GM12873 (cell line): ENCODE measurements around the gene CALM3.

Experiments
- CTCF ChIP-seq: IDR thresholded peaks from 2 replicates; pipeline ENCODE4 v1.5.1; 2012; ENCODE audit warnings: low read depth, mild to moderate bottlenecking, moderate library complexity, low read length, control low read depth; ENCODE audit not compliant: insufficient read depth; ENCODE audit errors: missing control alignments

Gene CALM3

DNA sequence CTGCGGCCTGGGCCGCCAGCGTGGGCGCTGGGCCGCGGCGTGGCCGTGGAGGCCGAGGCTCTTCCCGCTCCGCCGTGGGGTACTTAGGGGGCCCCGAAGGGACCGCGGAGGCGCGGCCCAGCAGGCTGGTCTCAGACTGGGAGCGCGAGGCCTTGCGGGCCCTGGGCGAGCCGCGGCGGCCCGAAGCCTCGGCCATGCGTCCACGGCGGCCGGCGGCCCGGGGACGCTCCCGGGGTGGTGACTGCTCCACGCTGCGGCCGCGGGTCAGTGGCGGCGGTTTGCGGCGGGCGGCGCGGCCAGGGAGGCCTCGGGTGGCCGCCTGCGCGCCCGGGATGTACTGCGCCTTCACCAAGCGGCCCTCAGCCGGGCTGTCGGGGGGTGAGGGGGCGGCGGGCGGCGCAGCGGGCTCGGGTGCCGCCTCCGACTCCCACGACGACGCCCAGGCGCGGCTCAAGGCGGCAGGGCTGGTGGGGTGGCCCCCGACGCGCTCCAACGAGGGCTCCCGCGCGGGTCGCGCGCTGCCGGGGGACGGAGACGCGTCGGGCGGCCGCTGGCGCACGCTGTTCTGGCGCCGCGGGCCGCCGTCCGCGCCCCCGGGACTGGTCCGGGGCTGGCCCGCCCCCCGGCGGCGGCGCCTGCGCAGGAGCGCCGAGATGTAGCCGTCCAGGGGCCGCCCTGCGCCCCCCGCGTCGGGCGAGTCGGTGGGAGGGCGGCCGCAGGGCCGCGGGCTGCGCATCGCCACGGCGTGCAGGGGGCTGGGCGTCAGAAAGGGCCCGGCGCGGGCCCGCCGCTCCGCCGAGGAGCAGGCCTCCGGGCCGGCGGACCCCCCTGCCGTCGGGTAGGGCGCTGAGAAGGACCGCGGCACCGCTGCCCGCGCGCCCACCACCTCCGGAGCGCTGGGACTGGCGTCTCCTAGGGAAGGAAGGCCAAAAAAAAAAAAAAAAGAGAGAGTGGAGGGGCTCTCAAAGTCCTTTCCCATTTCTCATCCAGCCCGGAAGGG is 48.1 kb downstream of the CALM3 start:
- TF ChIP-seq CTCF: no peak

- TF ChIP-seq CTCF: no peak
These were observed 49.3 kb downstream of the CALM3 start for GRCh38 chr19:46650445-46650844.

GRCh38 chr19:46654621-46655152 is 53.6 kb downstream of the CALM3 start:
- TF ChIP-seq CTCF: no peak

GRCh38 chr19:46656541-46656940 is 55.4 kb downstream of the CALM3 start:
- TF ChIP-seq CTCF: no peak

DNA sequence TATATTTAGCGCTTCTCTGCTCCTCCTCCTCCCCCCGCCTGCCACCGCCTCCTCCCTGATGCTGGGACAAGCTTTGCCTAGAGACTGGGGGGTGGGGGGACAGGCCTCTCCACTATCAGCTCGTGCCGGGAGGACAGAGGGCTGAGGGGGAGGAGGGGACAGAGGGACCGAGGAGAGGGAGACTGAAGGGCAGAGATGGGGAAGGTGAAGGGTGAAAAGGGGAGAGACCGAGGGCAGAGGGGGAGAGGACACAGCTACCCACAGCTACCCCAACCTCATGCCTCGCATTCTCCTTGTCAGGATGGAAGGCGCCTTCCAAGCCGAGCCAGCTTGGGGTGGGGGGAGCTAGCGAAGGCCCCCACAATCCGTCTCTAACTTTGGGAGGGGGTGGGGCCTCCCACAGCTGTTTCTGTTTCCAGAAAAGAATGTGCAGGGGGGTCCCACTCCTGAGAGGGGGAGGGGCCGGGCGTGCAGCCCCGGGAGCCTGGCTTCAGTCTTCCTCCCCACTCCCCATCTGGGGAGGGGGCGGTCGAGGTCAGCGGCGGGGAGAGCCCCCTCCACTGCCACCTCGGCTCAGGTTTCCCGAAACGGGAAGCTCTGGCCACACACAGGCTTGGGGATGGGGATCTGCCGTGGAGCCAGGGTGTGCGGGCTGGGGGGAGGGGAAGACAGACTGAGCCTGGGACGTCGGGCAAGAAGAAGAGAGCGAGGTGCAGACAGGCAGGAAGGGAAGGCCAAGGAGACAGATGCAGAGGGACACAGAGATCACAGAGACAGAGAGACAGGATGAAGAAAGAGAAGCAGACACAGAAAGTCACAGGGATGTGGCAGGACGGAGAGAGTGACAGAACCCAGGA is 58.2 kb downstream of the CALM3 start:
- no peak for TF ChIP-seq CTCF

GRCh38 chr19:46660008-46660517 is 58.9 kb downstream of the CALM3 start:
- no peak for TF ChIP-seq CTCF
